Measurements from ENCODE around the gene CHCHD2.
"Not testable (repeated sequence)": the region's sequence is repeated elsewhere in the genome, so short reads cannot be mapped to it uniquely, and the experiment has no call there.

CHCHD2 gene

DNA sequence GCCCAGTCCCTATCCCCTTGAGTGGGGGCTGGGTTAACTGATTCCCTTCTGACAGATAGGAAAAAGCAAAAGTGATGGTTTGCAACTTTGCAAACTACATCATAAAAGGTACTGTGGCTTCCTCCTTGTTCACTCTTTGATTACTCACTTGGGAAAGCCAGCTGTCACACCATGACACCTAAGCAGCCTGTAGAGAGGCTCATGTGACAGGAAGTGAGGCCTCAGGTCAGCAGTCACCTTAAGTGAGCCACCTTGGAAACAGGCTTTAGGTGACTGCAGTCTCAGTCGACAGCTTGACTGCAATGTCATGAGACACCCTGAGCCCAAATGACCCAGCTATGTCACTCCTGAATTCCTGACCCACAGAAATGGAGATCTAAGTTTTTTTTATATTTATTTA lies 4.3 kb upstream of the CHCHD2 start:
- peak overlapping the region; percentile 35; the same call in 1 of the 2 replicates for H2AFZ ChIP-seq (ENCODE audit: low read length)
- H3K9me2 ChIP-seq (replicated peaks; ENCODE audit: insufficient read depth, low read length): no peaks in the 10 kb centered on the region
- H3K9me3 ChIP-seq (replicated peaks; ENCODE audit: insufficient read depth, low read length): no peaks in the 10 kb centered on the region
- H3K27ac ChIP-seq (ENCODE audit: low read length): peak overlapping the region; percentile 6; the same call in 1 of the 2 replicates
- no peak overlapping the region for H3K4me2 ChIP-seq (ENCODE audit: low read depth, low read length)
- TF ChIP-seq EZH2phosphoT487 (IDR thresholded peaks at IDR 0.05; ENCODE audit: low read length) (no peak), EZH2 (optimal IDR thresholded peaks at IDR 0.05; ENCODE audit: low read depth, low read length) (no peak)
- TF ChIP-seq, protein P1, sequence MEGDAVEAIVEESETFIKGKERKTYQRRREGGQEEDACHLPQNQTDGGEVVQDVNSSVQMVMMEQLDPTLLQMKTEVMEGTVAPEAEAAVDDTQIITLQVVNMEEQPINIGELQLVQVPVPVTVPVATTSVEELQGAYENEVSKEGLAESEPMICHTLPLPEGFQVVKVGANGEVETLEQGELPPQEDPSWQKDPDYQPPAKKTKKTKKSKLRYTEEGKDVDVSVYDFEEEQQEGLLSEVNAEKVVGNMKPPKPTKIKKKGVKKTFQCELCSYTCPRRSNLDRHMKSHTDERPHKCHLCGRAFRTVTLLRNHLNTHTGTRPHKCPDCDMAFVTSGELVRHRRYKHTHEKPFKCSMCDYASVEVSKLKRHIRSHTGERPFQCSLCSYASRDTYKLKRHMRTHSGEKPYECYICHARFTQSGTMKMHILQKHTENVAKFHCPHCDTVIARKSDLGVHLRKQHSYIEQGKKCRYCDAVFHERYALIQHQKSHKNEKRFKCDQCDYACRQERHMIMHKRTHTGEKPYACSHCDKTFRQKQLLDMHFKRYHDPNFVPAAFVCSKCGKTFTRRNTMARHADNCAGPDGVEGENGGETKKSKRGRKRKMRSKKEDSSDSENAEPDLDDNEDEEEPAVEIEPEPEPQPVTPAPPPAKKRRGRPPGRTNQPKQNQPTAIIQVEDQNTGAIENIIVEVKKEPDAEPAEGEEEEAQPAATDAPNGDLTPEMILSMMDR (IDR thresholded peaks at IDR 0.05; ENCODE audit: low read length): no peak
- no peaks in the 10 kb centered on the region for H4K20me1 ChIP-seq (ENCODE audit: insufficient read depth, low read length)
- H3K4me1 ChIP-seq (ENCODE audit: low read length): peaks cover 8% of the 10 kb centered on the region; the same call in 1 of the 2 replicates
- no peak overlapping the region for H3K4me3 ChIP-seq (ENCODE audit: low read length)
- peaks cover 7% of the 10 kb centered on the region for H3K79me2 ChIP-seq (ENCODE audit: low read length)
- H3K36me3 ChIP-seq (replicated peaks; ENCODE audit: insufficient read depth, low read length): no peaks in the 10 kb centered on the region
- H3K9ac ChIP-seq (ENCODE audit: low read length): no peak overlapping the region
- no peaks in the 10 kb centered on the region for H3K27me3 ChIP-seq (replicated peaks; ENCODE audit: insufficient read depth, low read length)
- H3F3A ChIP-seq (ENCODE audit: insufficient read depth, low read length): no peaks in the 10 kb centered on the region
- peak; percentile 76 for DNase-seq

DNA sequence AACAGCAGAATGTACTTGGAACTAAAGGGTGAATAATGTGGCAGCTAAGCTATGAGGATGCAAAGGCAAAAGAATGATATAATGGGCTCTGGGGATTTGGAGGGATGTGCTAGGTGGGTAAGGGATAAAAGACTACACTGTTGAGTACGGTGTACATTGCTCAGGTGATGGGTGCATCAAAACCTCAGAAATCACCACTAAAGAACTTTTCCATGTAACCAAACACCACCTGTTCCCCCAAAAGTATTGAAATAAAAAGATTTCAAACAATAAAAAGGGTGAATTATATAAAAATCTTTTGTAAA lies 1.6 kb upstream of the CHCHD2 start:
- Histone ChIP-seq H2AFZ (ENCODE audit: low read length) (0 out of 2 replicates have a peak overlapping the region, but pooled peaks have one; percentile 23), H3K27ac (ENCODE audit: low read length) (no peak overlapping the region), H3K9me2 (replicated peaks; ENCODE audit: insufficient read depth, low read length) (no peaks in the 10 kb centered on the region), H3K4me2 (ENCODE audit: low read depth, low read length) (no peak overlapping the region), H3K9me3 (replicated peaks; ENCODE audit: insufficient read depth, low read length) (no peaks in the 10 kb centered on the region), H3K79me2 (ENCODE audit: low read length) (peaks cover 34% of the 10 kb centered on the region), H3K4me1 (ENCODE audit: low read length) (peaks cover 8% of the 10 kb centered on the region; the same call in 1 of the 2 replicates), H3F3A (ENCODE audit: insufficient read depth, low read length) (peaks cover 5% of the 10 kb centered on the region; the same call in 1 of the 2 replicates), H3K9ac (ENCODE audit: low read length) (no peak overlapping the region), H4K20me1 (ENCODE audit: insufficient read depth, low read length) (no peaks in the 10 kb centered on the region), H3K4me3 (ENCODE audit: low read length) (no peak overlapping the region), H3K36me3 (replicated peaks; ENCODE audit: insufficient read depth, low read length) (peaks cover 7% of the 10 kb centered on the region), H3K27me3 (replicated peaks; ENCODE audit: insufficient read depth, low read length) (no peaks in the 10 kb centered on the region)
- TF ChIP-seq EZH2phosphoT487 (IDR thresholded peaks at IDR 0.05; ENCODE audit: low read length) (no peak), EZH2 (optimal IDR thresholded peaks at IDR 0.05; ENCODE audit: low read depth, low read length) (no peak)
- TF ChIP-seq, protein P1 (IDR thresholded peaks at IDR 0.05; ENCODE audit: low read length): no peak
- no peak for DNase-seq

DNA sequence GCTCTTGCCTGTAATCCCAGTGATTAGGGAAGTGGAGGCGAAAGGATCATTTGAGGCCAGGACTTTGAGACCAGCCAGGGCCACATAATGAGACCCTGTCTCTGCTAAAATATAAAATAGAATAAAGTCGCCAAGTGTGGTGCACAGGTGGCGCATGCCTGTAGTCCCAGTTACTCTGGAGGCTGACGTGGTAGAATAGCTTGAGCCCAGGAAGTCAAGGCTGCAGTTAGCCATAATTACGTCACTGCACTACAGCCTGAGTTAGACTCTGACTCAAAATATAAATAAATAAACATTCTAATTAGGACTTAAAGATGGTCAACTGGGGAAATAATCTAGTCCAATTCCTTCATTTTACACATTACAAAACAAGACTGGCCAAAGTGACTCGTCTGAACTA lies 768 bp downstream of the CHCHD2 start:
- DNase-seq: peak; percentile 49
- Histone ChIP-seq H3K27me3 (replicated peaks; ENCODE audit: insufficient read depth, low read length) (no peaks in the 10 kb centered on the region), H3K36me3 (replicated peaks; ENCODE audit: insufficient read depth, low read length) (peaks cover 17% of the 10 kb centered on the region), H4K20me1 (ENCODE audit: insufficient read depth, low read length) (no peaks in the 10 kb centered on the region), H2AFZ (ENCODE audit: low read length) (0 out of 2 replicates have a peak overlapping the region, but pooled peaks have one; percentile 65), H3K9ac (ENCODE audit: low read length) (peak overlapping the region; percentile 99), H3K79me2 (ENCODE audit: low read length) (peaks cover 43% of the 10 kb centered on the region), H3F3A (ENCODE audit: insufficient read depth, low read length) (peaks cover 16% of the 10 kb centered on the region), H3K4me2 (ENCODE audit: low read depth, low read length) (peak overlapping the region; percentile 71), H3K4me3 (ENCODE audit: low read length) (peak overlapping the region; percentile 100), H3K9me3 (replicated peaks; ENCODE audit: insufficient read depth, low read length) (no peaks in the 10 kb centered on the region), H3K4me1 (ENCODE audit: low read length) (peaks cover 5% of the 10 kb centered on the region; the same call in 1 of the 2 replicates), H3K27ac (ENCODE audit: low read length) (peak overlapping the region; percentile 74), H3K9me2 (replicated peaks; ENCODE audit: insufficient read depth, low read length) (no peaks in the 10 kb centered on the region)
- TF ChIP-seq EZH2 (optimal IDR thresholded peaks at IDR 0.05; ENCODE audit: low read depth, low read length) (no peak), EZH2phosphoT487 (IDR thresholded peaks at IDR 0.05; ENCODE audit: low read length) (no peak)
- TF ChIP-seq, protein P1 (IDR thresholded peaks at IDR 0.05; ENCODE audit: low read length): no peak

DNA sequence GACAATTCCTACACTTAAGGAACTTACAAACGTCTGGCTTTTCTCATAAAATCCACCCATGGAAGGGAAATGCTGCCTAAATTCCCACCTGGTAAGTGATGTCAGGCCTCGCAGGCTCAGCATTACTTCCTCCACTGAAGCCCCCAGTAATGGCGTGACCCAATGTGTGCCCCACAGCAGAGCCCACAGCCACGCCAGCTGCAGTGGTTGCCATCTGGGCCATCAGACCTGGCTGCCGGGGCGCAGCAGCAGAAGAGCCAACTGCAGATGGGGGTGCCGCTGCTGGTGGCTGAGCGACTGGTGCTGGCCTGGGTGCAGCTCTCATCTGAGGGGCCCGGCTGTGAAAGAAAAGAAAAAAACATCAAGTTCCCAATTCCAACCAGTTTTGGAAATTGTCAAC lies 2.1 kb downstream of the CHCHD2 start:
- H2AFZ ChIP-seq (ENCODE audit: low read length); H3K27me3 ChIP-seq (replicated peaks; ENCODE audit: insufficient read depth, low read length); H3K9me2 ChIP-seq (replicated peaks; ENCODE audit: insufficient read depth, low read length); H3K9me3 ChIP-seq (replicated peaks; ENCODE audit: insufficient read depth, low read length); H3K4me2 ChIP-seq (ENCODE audit: low read depth, low read length); DNase-seq; H3K4me3 ChIP-seq (ENCODE audit: low read length); H3K27ac ChIP-seq (ENCODE audit: low read length); H3K4me1 ChIP-seq (ENCODE audit: low read length); H4K20me1 ChIP-seq (ENCODE audit: insufficient read depth, low read length); H3K9ac ChIP-seq (ENCODE audit: low read length): not testable (repeated sequence)
- Histone ChIP-seq H3K36me3 (replicated peaks; ENCODE audit: insufficient read depth, low read length) (peaks cover 21% of the 10 kb centered on the region), H3K79me2 (ENCODE audit: low read length) (peaks cover 43% of the 10 kb centered on the region), H3F3A (ENCODE audit: insufficient read depth, low read length) (peaks cover 23% of the 10 kb centered on the region)
